Activated T-helper 1 cell treated with anti-CD3 and anti-CD28 coated beads, Interleukin-2, amount 50 U/mL, for 16 hours (primary cell): ENCODE measurements around the gene KIF9.
"Not testable (repeated sequence)": the region's sequence is repeated elsewhere in the genome, so short reads cannot be mapped to it uniquely, and the experiment has no call there.

ENCODE experiments used
- DNase-seq, 2 donors: peaks; one replicate each; pipeline ENCODE4 v3.0.0-alpha.2; 2020; ENCODE audit warnings: low read depth in 1 of 2, low spot score in 1 of 2

The KIF9 gene

GRCh38 chr3:47256331-47256730 is 26.3 kb downstream of the KIF9 start:
- DNase-seq = not testable (repeated sequence)

GRCh38 chr3:47251689-47252088 is 30.9 kb downstream of the KIF9 start:
- DNase-seq = no peak

- DNase-seq = not testable (repeated sequence)
Measured at GRCh38 chr3:47251085-47251484, 31.5 kb downstream of the KIF9 start.

- DNase-seq = no peak
Measured at GRCh38 chr3:47250309-47251060, 32.1 kb downstream of the KIF9 start.

- DNase-seq = no peak
Measured at GRCh38 chr3:47247131-47248064, 35.2 kb downstream of the KIF9 start.

- no peak for DNase-seq
Measured at GRCh38 chr3:47245271-47245670, 37.3 kb downstream of the KIF9 start.

- no peak for DNase-seq
Measured at GRCh38 chr3:47244531-47245100, 38.0 kb downstream of the KIF9 start.

GRCh38 chr3:47243419-47244147 is 39.0 kb downstream of the KIF9 start:
- no peak for DNase-seq

GRCh38 chr3:47239929-47240328 is 42.7 kb downstream of the KIF9 start:
- no peak for DNase-seq

GRCh38 chr3:47238017-47238416 is 44.6 kb downstream of the KIF9 start:
- DNase-seq = no peak

GRCh38 chr3:47228088-47228487 is 54.5 kb downstream of the KIF9 start:
- DNase-seq = no peak

GRCh38 chr3:47227678-47228077 is 54.9 kb downstream of the KIF9 start:
- no peak for DNase-seq

GRCh38 chr3:47225310-47225906 is 57.2 kb downstream of the KIF9 start:
- no peak for DNase-seq

- DNase-seq = no peak
Measured at GRCh38 chr3:47223755-47224154, 58.8 kb downstream of the KIF9 start.

- no peak for DNase-seq
Measured at GRCh38 chr3:47221798-47222197, 60.8 kb downstream of the KIF9 start.

GRCh38 chr3:47210863-47211405 is 71.7 kb downstream of the KIF9 start:
- no peak for DNase-seq

- not testable (repeated sequence) for DNase-seq
Measured at GRCh38 chr3:47206022-47206421, 76.6 kb downstream of the KIF9 start.

- no peak for DNase-seq
Measured at GRCh38 chr3:47204875-47205274, 77.7 kb downstream of the KIF9 start.

- no peak for DNase-seq
Measured at GRCh38 chr3:47202542-47202941, 80.1 kb downstream of the KIF9 start.

GRCh38 chr3:47197287-47197686 is 85.3 kb downstream of the KIF9 start:
- no peak for DNase-seq
